ENCODE data around the gene WSB1. TPM values are rescaled to one million over a fixed set of nuclear protein-coding genes. Genes with fewer than 3 reads are reported as not detected.
A peak's percentile ranks its signal among the peaks of the same experiment; 100 is the strongest.

Gene WSB1
- total and polyA plus RNA-seq, 2 donors (not counting 1 experiment from before 2014, with no cell fraction given), result 123 to 217 TPM

GRCh38 chr17:27339836-27340550, 46.1 kb downstream of the WSB1 start:
- Histone ChIP-seq H3K4me2 (replicated peaks; ENCODE audit: low read depth, low read length, poor library complexity, severe bottlenecking) (no peak overlapping the region), H3K27ac (ENCODE audit: low read length in 2 of 2) (no peak overlapping the region), H3K36me3 (replicated peaks in 1 of 2; ENCODE audit: control extremely low read depth in 1 of 2, control insufficient read depth in 1 of 2, extremely low read depth in 1 of 2, insufficient read depth in 2 of 2, low read length in 1 of 2) (no peaks in the 10 kb centered on the region), H4K20me1 (ENCODE audit: control insufficient read depth, insufficient read depth, low read length, poor library complexity, severe bottlenecking) (no peaks in the 10 kb centered on the region), H3K27me3 (replicated peaks in 1 of 4; ENCODE audit: control extremely low read depth in 1 of 4, control insufficient read depth in 3 of 4, insufficient read depth in 4 of 4, low read length in 3 of 4) (peaks cover 0 to 3% (median 0%) of the 10 kb centered on the region in 4 experiments), H3K9ac (ENCODE audit: low read length) (no peak overlapping the region), H2AFZ (ENCODE audit: insufficient read depth, low read depth, low read length, poor library complexity, severe bottlenecking) (no peak overlapping the region), H3K9me3 (ENCODE audit: control extremely low read depth in 1 of 3, control insufficient read depth in 2 of 3, insufficient read depth in 1 of 3, low read length in 2 of 3) (no peaks in the 10 kb centered on the region), H3K4me3 (ENCODE audit: control extremely low read depth in 1 of 5, extremely low read depth in 1 of 5, insufficient read depth in 1 of 5, low read depth in 2 of 5, low read length in 4 of 5) (no peak overlapping the region), H3K4me1 (ENCODE audit: control insufficient read depth in 2 of 2, insufficient read depth in 2 of 2, low read length in 2 of 2) (peaks cover 13 to 25% of the 10 kb centered on the region in 2 donors), H3K79me2 (ENCODE audit: control insufficient read depth, insufficient read depth, low read length) (no peaks in the 10 kb centered on the region)
- Mint-ChIP-seq H3K4me3 (peak overlapping the region; percentile 71), H3K4me1 (peaks cover 50% of the 10 kb centered on the region), H3K9me3 (ENCODE audit: insufficient read depth) (no peaks in the 10 kb centered on the region), H3K27me3 (peaks cover 3% of the 10 kb centered on the region), H3K27ac (peak overlapping the region; percentile 2)
- POLR2A ChIA-PET, result no interaction called here
- WGBS (ENCODE audit: insufficient coverage), result no CpG with 5 or more reads among the region's 2 CpGs
- DNase-seq (no peak), ATAC-seq (ENCODE audit: low read depth) (peak; percentile 50)
- no peak for TF ChIP-seq EZH2 (IDR thresholded peaks at IDR 0.05; ENCODE audit: borderline replicate concordance, insufficient read depth, low read depth, low read length, poor library complexity, severe bottlenecking)
- TF ChIP-seq, protein P1, sequence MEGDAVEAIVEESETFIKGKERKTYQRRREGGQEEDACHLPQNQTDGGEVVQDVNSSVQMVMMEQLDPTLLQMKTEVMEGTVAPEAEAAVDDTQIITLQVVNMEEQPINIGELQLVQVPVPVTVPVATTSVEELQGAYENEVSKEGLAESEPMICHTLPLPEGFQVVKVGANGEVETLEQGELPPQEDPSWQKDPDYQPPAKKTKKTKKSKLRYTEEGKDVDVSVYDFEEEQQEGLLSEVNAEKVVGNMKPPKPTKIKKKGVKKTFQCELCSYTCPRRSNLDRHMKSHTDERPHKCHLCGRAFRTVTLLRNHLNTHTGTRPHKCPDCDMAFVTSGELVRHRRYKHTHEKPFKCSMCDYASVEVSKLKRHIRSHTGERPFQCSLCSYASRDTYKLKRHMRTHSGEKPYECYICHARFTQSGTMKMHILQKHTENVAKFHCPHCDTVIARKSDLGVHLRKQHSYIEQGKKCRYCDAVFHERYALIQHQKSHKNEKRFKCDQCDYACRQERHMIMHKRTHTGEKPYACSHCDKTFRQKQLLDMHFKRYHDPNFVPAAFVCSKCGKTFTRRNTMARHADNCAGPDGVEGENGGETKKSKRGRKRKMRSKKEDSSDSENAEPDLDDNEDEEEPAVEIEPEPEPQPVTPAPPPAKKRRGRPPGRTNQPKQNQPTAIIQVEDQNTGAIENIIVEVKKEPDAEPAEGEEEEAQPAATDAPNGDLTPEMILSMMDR (IDR thresholded peaks at IDR 0.05), result no peak
- CTCF ChIA-PET, result interaction anchor here (0.8 to 1.1 kb wide), 3 partner anchors 9 to 260 kb away, joined by 3 to 5 read pairs (median 3); no protein-coding TSS in a partner anchor
- intact Hi-C loops (cut with micrococcal nuclease), result loop anchor here (10.0 kb wide), 1 partner anchor 215 kb away; no protein-coding TSS in a partner anchor

GRCh38 chr17:27340575-27340974, 46.7 kb downstream of the WSB1 start:
- TF ChIP-seq, protein P1 (IDR thresholded peaks at IDR 0.05), result no peak
- TF ChIP-seq EZH2 (IDR thresholded peaks at IDR 0.05; ENCODE audit: borderline replicate concordance, insufficient read depth, low read depth, low read length, poor library complexity, severe bottlenecking), result no peak
- no peak overlapping the region for H3K27ac ChIP-seq (ENCODE audit: low read length in 2 of 2)
- peaks cover 3% of the 10 kb centered on the region for H3K27me3 Mint-ChIP-seq
- ATAC-seq (ENCODE audit: low read depth), result no peak
- H3K79me2 ChIP-seq (ENCODE audit: control insufficient read depth, insufficient read depth, low read length), result no peaks in the 10 kb centered on the region
- no peak overlapping the region for H3K9ac ChIP-seq (ENCODE audit: low read length)
- H3K4me1 Mint-ChIP-seq, result peaks cover 54% of the 10 kb centered on the region
- no peaks in the 10 kb centered on the region for H3K9me3 ChIP-seq (ENCODE audit: control extremely low read depth in 1 of 3, control insufficient read depth in 2 of 3, insufficient read depth in 1 of 3, low read length in 2 of 3)
- no peak overlapping the region for H3K27ac Mint-ChIP-seq
- POLR2A ChIA-PET, result no interaction called here
- H3K36me3 ChIP-seq (replicated peaks in 1 of 2; ENCODE audit: control extremely low read depth in 1 of 2, control insufficient read depth in 1 of 2, extremely low read depth in 1 of 2, insufficient read depth in 2 of 2, low read length in 1 of 2), result no peaks in the 10 kb centered on the region
- no peaks in the 10 kb centered on the region for H3K9me3 Mint-ChIP-seq (ENCODE audit: insufficient read depth)
- peak overlapping the region; percentile 3 for H3K4me3 Mint-ChIP-seq
- intact Hi-C loops (cut with micrococcal nuclease), result no loop called here
- H3K4me3 ChIP-seq (ENCODE audit: control extremely low read depth in 1 of 5, extremely low read depth in 1 of 5, insufficient read depth in 1 of 5, low read depth in 2 of 5, low read length in 4 of 5), result no peak overlapping the region
- no peak overlapping the region for H3K4me2 ChIP-seq (replicated peaks; ENCODE audit: low read depth, low read length, poor library complexity, severe bottlenecking)
- no peak overlapping the region for H2AFZ ChIP-seq (ENCODE audit: insufficient read depth, low read depth, low read length, poor library complexity, severe bottlenecking)
- CTCF ChIA-PET, result interaction anchor here (0.8 to 1.1 kb wide), 2 partner anchors 8 to 259 kb away, joined by 3 to 5 read pairs; no protein-coding TSS in a partner anchor
- no CpG with 5 or more reads among the region's 7 CpGs for WGBS (ENCODE audit: insufficient coverage)
- peaks cover 13 to 25% of the 10 kb centered on the region in 2 donors for H3K4me1 ChIP-seq (ENCODE audit: control insufficient read depth in 2 of 2, insufficient read depth in 2 of 2, low read length in 2 of 2)
- H3K27me3 ChIP-seq (replicated peaks in 1 of 4; ENCODE audit: control extremely low read depth in 1 of 4, control insufficient read depth in 3 of 4, insufficient read depth in 4 of 4, low read length in 3 of 4), result peaks cover 0 to 6% (median 0%) of the 10 kb centered on the region in 4 experiments
- H4K20me1 ChIP-seq (ENCODE audit: control insufficient read depth, insufficient read depth, low read length, poor library complexity, severe bottlenecking), result no peaks in the 10 kb centered on the region
- no peak for DNase-seq

All from B cell (primary cell).